Measurements from ENCODE around the gene GRHL1. TPM values are rescaled to one million over a fixed set of nuclear protein-coding genes. Genes with fewer than 3 reads are reported as not detected.
"Not testable (repeated sequence)": the region's sequence is repeated elsewhere in the genome, so short reads cannot be mapped to it uniquely, and the experiment has no call there.

The GRHL1 gene
- total RNA-seq: under 1 TPM; 0.82 to 0.85 TPM

- no peak within 1 kb of the TSS for H3K27ac Mint-ChIP-seq
- ATAC-seq (replicated peaks): peak; percentile 97
- peaks cover 38% of the 10 kb centered on the region for H3K27me3 Mint-ChIP-seq
- peak within 1 kb of the TSS; percentile 72 for H3K4me3 Mint-ChIP-seq
- H3K4me1 Mint-ChIP-seq: peaks cover 5% of the 10 kb centered on the region
- H3K9me3 Mint-ChIP-seq: no peaks in the 10 kb centered on the region
- no peaks in the 10 kb centered on the region for H3K36me3 Mint-ChIP-seq (ENCODE audit: low read depth)
Observed at GRCh38 chr2:9951522-9952285, at the start of gene GRHL1. Gene GRHL1 (plus strand): TSS chr2:9951693. CDS start chr2:9951834, 141 bp downstream.

- peaks cover 39% of the 10 kb centered on the region for H3K36me3 Mint-ChIP-seq (ENCODE audit: low read depth)
Observed at GRCh38 chr2:9905413-9905812, 46.1 kb upstream of the GRHL1 start.

GRCh38 chr2:9907402-9907801, 44.1 kb upstream of the GRHL1 start:
- H3K4me1 Mint-ChIP-seq: no peaks in the 10 kb centered on the region
- H3K27ac Mint-ChIP-seq: no peak overlapping the region
- H3K9me3 Mint-ChIP-seq: no peaks in the 10 kb centered on the region
- no peak overlapping the region for H3K4me3 Mint-ChIP-seq
- H3K36me3 Mint-ChIP-seq (ENCODE audit: low read depth): peaks cover 59% of the 10 kb centered on the region
- no peaks in the 10 kb centered on the region for H3K27me3 Mint-ChIP-seq
- peak; percentile 71 for ATAC-seq (replicated peaks)

More at GRCh38 chr2:9905413-9905812, 46.1 kb upstream of the GRHL1 start:
- ATAC-seq (replicated peaks): no peak
- Mint-ChIP-seq H3K4me3 (no peak overlapping the region), H3K27me3 (no peaks in the 10 kb centered on the region), H3K27ac (no peak overlapping the region), H3K9me3 (no peaks in the 10 kb centered on the region), H3K4me1 (peaks cover 4% of the 10 kb centered on the region)

- Mint-ChIP-seq H3K9me3 (no peaks in the 10 kb centered on the region), H3K27me3 (no peaks in the 10 kb centered on the region), H3K27ac (no peak overlapping the region), H3K4me3 (no peak overlapping the region), H3K4me1 (no peaks in the 10 kb centered on the region), H3K36me3 (ENCODE audit: low read depth) (peaks cover 69% of the 10 kb centered on the region)
- no peak for ATAC-seq (replicated peaks)
Observed at GRCh38 chr2:9908639-9909038, 42.9 kb upstream of the GRHL1 start.

GRCh38 chr2:9909106-9909505, 42.4 kb upstream of the GRHL1 start:
- no peaks in the 10 kb centered on the region for H3K9me3 Mint-ChIP-seq
- peaks cover 69% of the 10 kb centered on the region for H3K36me3 Mint-ChIP-seq (ENCODE audit: low read depth)
- no peaks in the 10 kb centered on the region for H3K27me3 Mint-ChIP-seq
- no peak for ATAC-seq (replicated peaks)
- H3K4me3 Mint-ChIP-seq: no peak overlapping the region
- no peak overlapping the region for H3K27ac Mint-ChIP-seq
- H3K4me1 Mint-ChIP-seq: peaks cover under 1% of the 10 kb centered on the region

GRCh38 chr2:9910699-9911098, 40.8 kb upstream of the GRHL1 start:
- peaks cover 71% of the 10 kb centered on the region for H3K36me3 Mint-ChIP-seq (ENCODE audit: low read depth)
- no peaks in the 10 kb centered on the region for H3K27me3 Mint-ChIP-seq
- H3K4me1 Mint-ChIP-seq: peaks cover 7% of the 10 kb centered on the region
- H3K4me3 Mint-ChIP-seq: no peak overlapping the region
- no peaks in the 10 kb centered on the region for H3K9me3 Mint-ChIP-seq
- no peak for ATAC-seq (replicated peaks)
- no peak overlapping the region for H3K27ac Mint-ChIP-seq

- Mint-ChIP-seq H3K27me3 (no peaks in the 10 kb centered on the region), H3K36me3 (ENCODE audit: low read depth) (peaks cover 70% of the 10 kb centered on the region), H3K9me3 (no peaks in the 10 kb centered on the region), H3K27ac (no peak overlapping the region), H3K4me1 (peaks cover 7% of the 10 kb centered on the region), H3K4me3 (no peak overlapping the region)
- no peak for ATAC-seq (replicated peaks)
Observed at GRCh38 chr2:9912468-9912867, 39.0 kb upstream of the GRHL1 start.

- H3K27me3 Mint-ChIP-seq: no peaks in the 10 kb centered on the region
- H3K9me3 Mint-ChIP-seq: no peaks in the 10 kb centered on the region
- peaks cover 7% of the 10 kb centered on the region for H3K4me1 Mint-ChIP-seq
- peaks cover 79% of the 10 kb centered on the region for H3K36me3 Mint-ChIP-seq (ENCODE audit: low read depth)
- no peak overlapping the region for H3K4me3 Mint-ChIP-seq
- peak overlapping the region; percentile 46 for H3K27ac Mint-ChIP-seq
- ATAC-seq (replicated peaks): peak; percentile 100
Observed at GRCh38 chr2:9914384-9915065, 37.0 kb upstream of the GRHL1 start.

- Mint-ChIP-seq H3K27ac (no peak overlapping the region), H3K9me3 (no peaks in the 10 kb centered on the region), H3K4me3 (no peak overlapping the region), H3K27me3 (no peaks in the 10 kb centered on the region), H3K36me3 (ENCODE audit: low read depth) (peaks cover 80% of the 10 kb centered on the region), H3K4me1 (peaks cover 7% of the 10 kb centered on the region)
- no peak for ATAC-seq (replicated peaks)
Observed at GRCh38 chr2:9918275-9918674, 33.2 kb upstream of the GRHL1 start.

GRCh38 chr2:9919512-9919911, 32.0 kb upstream of the GRHL1 start:
- Mint-ChIP-seq H3K36me3 (ENCODE audit: low read depth) (peaks cover 76% of the 10 kb centered on the region), H3K4me1 (peaks cover 2% of the 10 kb centered on the region), H3K27ac (no peak overlapping the region), H3K4me3 (no peak overlapping the region), H3K27me3 (no peaks in the 10 kb centered on the region), H3K9me3 (no peaks in the 10 kb centered on the region)
- ATAC-seq (replicated peaks): no peak

- H3K9me3 Mint-ChIP-seq; H3K4me1 Mint-ChIP-seq; H3K4me3 Mint-ChIP-seq; H3K27me3 Mint-ChIP-seq; ATAC-seq (replicated peaks); H3K27ac Mint-ChIP-seq: not testable (repeated sequence)
- H3K36me3 Mint-ChIP-seq (ENCODE audit: low read depth): peaks cover 69% of the 10 kb centered on the region
Observed at GRCh38 chr2:9927020-9927419, 24.5 kb upstream of the GRHL1 start.

GRCh38 chr2:9937258-9937657, 14.2 kb upstream of the GRHL1 start:
- Mint-ChIP-seq H3K4me1 (peaks cover 4% of the 10 kb centered on the region), H3K4me3 (no peak overlapping the region), H3K36me3 (ENCODE audit: low read depth) (peaks cover 31% of the 10 kb centered on the region), H3K27me3 (no peaks in the 10 kb centered on the region), H3K9me3 (no peaks in the 10 kb centered on the region), H3K27ac (no peak overlapping the region)
- no peak for ATAC-seq (replicated peaks)

- Mint-ChIP-seq H3K4me1 (peaks cover 4% of the 10 kb centered on the region), H3K4me3 (no peak overlapping the region), H3K9me3 (no peaks in the 10 kb centered on the region), H3K27ac (no peak overlapping the region), H3K27me3 (peaks cover 4% of the 10 kb centered on the region), H3K36me3 (ENCODE audit: low read depth) (peaks cover 25% of the 10 kb centered on the region)
- no peak for ATAC-seq (replicated peaks)
Observed at GRCh38 chr2:9937968-9938367, 13.5 kb upstream of the GRHL1 start.

- peaks cover 6% of the 10 kb centered on the region for H3K36me3 Mint-ChIP-seq (ENCODE audit: low read depth)
- peaks cover 4% of the 10 kb centered on the region for H3K27me3 Mint-ChIP-seq
- H3K4me3 Mint-ChIP-seq: no peak overlapping the region
- H3K4me1 Mint-ChIP-seq: peaks cover 4% of the 10 kb centered on the region
- H3K27ac Mint-ChIP-seq: no peak overlapping the region
- no peaks in the 10 kb centered on the region for H3K9me3 Mint-ChIP-seq
- ATAC-seq (replicated peaks): no peak
Observed at GRCh38 chr2:9939587-9940485, 11.7 kb upstream of the GRHL1 start.

Measured in activated T-helper 17 cell treated with anti-CD3 and anti-CD28 coated beads, Interleukin-2, amount 50 U/mL, for 72 hours (primary cell).